Adrenal gland (tissue), 12 donors: Measurements from ENCODE around the gene NAT9. TPM values are rescaled to one million over a fixed set of nuclear protein-coding genes. Genes with fewer than 3 reads are reported as not detected.

Experiments
- DNase-seq, 7 donors: peaks; one replicate each; pipeline ENCODE4 v3.0.0-alpha.2; 2019 to 2020
- H3K27ac ChIP-seq, 5 donors: fragments of 200-600 bp; sonication (generic) in 4 of 5; 1 replicate in 3 of 5; 2 replicates in 2 of 5; pipeline versions ENCODE4 v1.5.1 to v1.8.0; 2016 to 2020; ENCODE audit warnings: mild to moderate bottlenecking in 1 of 5
- H3K27me3 ChIP-seq: fragments of 200-600 bp; 2 replicates; pipeline ENCODE4 v1.8.0; 2021
- H3K36me3 ChIP-seq, 2 donors: fragments of 200-600 bp; replicated peaks in 1 of 2; 1 replicate in 1 of 2; 2 replicates in 1 of 2; pipeline versions ENCODE4 v1.5.1 to v1.8.0; 2018 to 2022
- H3K4me1 ChIP-seq, 2 donors: fragments of 200-600 bp; replicated peaks in 1 of 2; 1 replicate in 1 of 2; 2 replicates in 1 of 2; pipeline versions ENCODE4 v1.5.1 to v1.8.0; 2018 to 2021
- H3K4me3 ChIP-seq, 4 donors: fragments of 200-600 bp; sonication (generic) in 3 of 4; one replicate each; pipeline ENCODE4 v1.5.1; 2016 to 2018
- H3K9me3 ChIP-seq, 3 donors: fragments of 200-600 bp; sonication (generic) in 1 of 3; replicated peaks in 1 of 3; 1 replicate in 2 of 3; 2 replicates in 1 of 3; pipeline versions ENCODE4 v1.5.1 to v1.8.0; 2016 to 2021
- CTCF ChIP-seq, 6 experiments: fragments of 450-650 bp in 4 of 6; fragments of 200-600 bp in 2 of 6; sonication (generic) in 1 of 6; IDR thresholded peaks; 1 replicate in 5 of 6; 2 replicates in 1 of 6; pipeline versions ENCODE4 v1.5.1 to v1.8.0; 2016 to 2021; ENCODE audit warnings: antibody characterized with exemption in 6 of 6, mild to moderate bottlenecking in 2 of 6, moderate library complexity in 1 of 6
- POLR2A ChIP-seq, 2 donors: fragments of 450-650 bp; IDR thresholded peaks; one replicate each; pipeline ENCODE4 v1.6.1; 2017; ENCODE audit warnings: antibody characterized with exemption in 2 of 2, mild to moderate bottlenecking in 2 of 2, moderate library complexity in 1 of 2
- WGBS, 4 donors: extraction: QIAGEN DNeasy Blood & Tissue Kit in 2 of 4; methylation state at CpG; one replicate each; pipeline versions ENCODE4 v1.1.5 to v1.1.7; 2013 to 2017; 5-methylcytosine and 5-hydroxymethylcytosine counted together
- intact Hi-C, 2 donors: fragments of 100-400 bp; cut with DNase I; formaldehyde crosslinking; loops; one replicate each; pipeline versions ENCODE4 v1.14.1 to v1.15.0; 2022 to 2023
- polyA plus RNA-seq, 3 donors: library from polyadenylated mRNA; stranded (reverse); fragments of 200-250 nt in 2 of 3; fragments of 350-450 nt in 1 of 3; fragmentation: Illumina TruSeq in 1 of 3; extraction: RNeasy Lipid Tissue Mini Kit (QIAGEN cat#74804) in 1 of 3; gene quantifications; one replicate each; pipeline ENCODE4 v1.2.3, GENCODE V29; 2013 to 2014
- total RNA-seq, 9 donors: library from RNA; depleted of rRNA in 4 of 9; stranded (reverse); fragments of >200 nt in 4 of 9; fragments of 120-200 nt in 1 of 9; fragmentation: NEBNext Ultra II Directional in 1 of 9; extraction: Animal tissue kit (Norgen Biotek cat#: 25700) in 1 of 9; gene quantifications; one replicate each; pipeline versions ENCODE4 v1.1.0 to v1.2.4, GENCODE V29; 2013 to 2023
- donor health status: healthy with polysubstance abuse.
- donor health status: Bipolar disorder and iron deficiency.
- donor health status: DM: yes; HTN: yes; CAD: no.
- donor health status: DM: no; HTN: no; CAD: no.
- donor health status: DM: no; HTN: no; CAD: no.
- donor health status: DM: yes; HTN: yes; CAD: no.

NAT9 gene
- total and polyA plus RNA-seq, 12 donors = 23.1 to 149 (median 87.0) TPM

- 76 to 88% (median 80%) methylated on average over 9 to 15 of the region's 15 CpGs for WGBS, 4 donors
- TF ChIP-seq POLR2A (IDR thresholded peaks at IDR 0.05) = no peak
- TF ChIP-seq CTCF (IDR thresholded peaks at IDR 0.05) = no peak
- peak overlapping the region in 1 of 5 donors; percentile 41 for H3K27ac ChIP-seq
- DNase-seq = no peak
- H3K4me1 ChIP-seq = no peaks in the 10 kb centered on the region
- intact Hi-C loops = no loop called here
- no peak overlapping the region for H3K4me3 ChIP-seq
- H3K36me3 ChIP-seq = no peaks in the 10 kb centered on the region
- no peaks in the 10 kb centered on the region for H3K27me3 ChIP-seq
- no peaks in the 10 kb centered on the region for H3K9me3 ChIP-seq
Observed at GRCh38 chr17:74822335-74822938, 46.3 kb upstream of the NAT9 start.

- H3K27me3 ChIP-seq = no peaks in the 10 kb centered on the region
- TF ChIP-seq POLR2A (IDR thresholded peaks at IDR 0.05) (no peak), CTCF (IDR thresholded peaks at IDR 0.05) (no peak)
- WGBS, 4 donors = 78 to 89% (median 81%) methylated on average over 10 to 13 of the region's 13 CpGs
- no peaks in the 10 kb centered on the region for H3K4me1 ChIP-seq
- no peak overlapping the region for H3K27ac ChIP-seq
- H3K36me3 ChIP-seq = no peaks in the 10 kb centered on the region
- H3K4me3 ChIP-seq = no peak overlapping the region
- intact Hi-C loops = no loop called here
- H3K9me3 ChIP-seq = no peaks in the 10 kb centered on the region
- DNase-seq = no peak
Observed at GRCh38 chr17:74821655-74822334, 45.6 kb upstream of the NAT9 start.

GRCh38 chr17:74819801-74820436 lies 43.8 kb upstream of the NAT9 start:
- 92 to 98% (median 96%) methylated on average over 10 to 16 of the region's 16 CpGs for WGBS, 4 donors
- H3K4me3 ChIP-seq = no peak overlapping the region
- TF ChIP-seq CTCF (IDR thresholded peaks at IDR 0.05) = no peak
- no peak for TF ChIP-seq POLR2A (IDR thresholded peaks at IDR 0.05)
- no peak overlapping the region for H3K27ac ChIP-seq
- H3K4me1 ChIP-seq = no peaks in the 10 kb centered on the region
- H3K27me3 ChIP-seq = no peaks in the 10 kb centered on the region
- intact Hi-C loops = no loop called here
- no peaks in the 10 kb centered on the region for H3K36me3 ChIP-seq
- H3K9me3 ChIP-seq = no peaks in the 10 kb centered on the region
- no peak for DNase-seq

GRCh38 chr17:74818291-74818938 lies 42.3 kb upstream of the NAT9 start:
- no peak for TF ChIP-seq CTCF (IDR thresholded peaks at IDR 0.05)
- no peak for TF ChIP-seq POLR2A (IDR thresholded peaks at IDR 0.05)
- no peaks in the 10 kb centered on the region for H3K9me3 ChIP-seq
- H3K4me1 ChIP-seq = no peaks in the 10 kb centered on the region
- H3K36me3 ChIP-seq = no peaks in the 10 kb centered on the region
- intact Hi-C loops = no loop called here
- H3K4me3 ChIP-seq = no peak overlapping the region
- no peak overlapping the region for H3K27ac ChIP-seq
- 88 to 98% (median 96%) methylated on average over 8 to 16 of the region's 16 CpGs for WGBS, 4 donors
- no peak for DNase-seq
- H3K27me3 ChIP-seq = no peaks in the 10 kb centered on the region
